BJ (cell line): Measurements from ENCODE around the gene CDC42BPA. TPM values are rescaled to one million over a fixed set of nuclear protein-coding genes. Genes with fewer than 3 reads are reported as not detected.

Experiments
- CTCF ChIA-PET: fragments of 350-600 bp; formaldehyde crosslinking; extraction: SDS; loops from one replicate; lab custom pipeline; 2021; ENCODE audit warnings: antibody characterized with exemption, inconsistent platforms; lab: Yijun Ruan, JAX
- POLR2A ChIA-PET: fragments of 300-600 bp; sonication (Branson Sonifier 250); formaldehyde crosslinking; extraction: SDS; loops from one replicate; lab custom pipeline; 2021; ENCODE audit warnings: antibody characterized with exemption; lab: Charles Lee
- DNase-seq: peaks from one replicate; pipeline ENCODE4 v3.0.0-alpha.2; 2011; ENCODE audit warnings: low read depth
- H3K27me3 ChIP-seq: 2 replicates; pipeline ENCODE4 v1.6.0; 2011; ENCODE audit warnings: low read length; ENCODE audit not compliant: control insufficient read depth, insufficient read depth
- H3K36me3 ChIP-seq: 2 replicates; pipeline ENCODE4 v1.5.1; 2011; ENCODE audit warnings: low read length; ENCODE audit not compliant: control insufficient read depth, insufficient read depth
- H3K4me3 ChIP-seq: 2 replicates; pipeline ENCODE4 v1.5.1; 2011; ENCODE audit warnings: low read depth, mild to moderate bottlenecking, control low read depth, low read length
- CTCF ChIP-seq: IDR thresholded peaks from 2 replicates; pipeline ENCODE4 v1.5.1; 2011; ENCODE audit warnings: low read depth, mild to moderate bottlenecking, control low read depth, inconsistent platforms, low read length, moderate library complexity; ENCODE audit not compliant: insufficient read depth
- polyA plus RNA-seq: library from polyadenylated mRNA; depleted of rRNA; stranded (reverse); fragments of >200 nt; gene quantifications from 2 replicates; pipeline ENCODE4 v1.2.3, GENCODE V29; 2011

CDC42BPA gene
- polyA plus RNA-seq, 1 experiment: 17.9 TPM

- CTCF ChIA-PET: interaction anchor here (0.6 kb wide), 1 partner anchor 1045 kb away, joined by 3 read pairs; no protein-coding TSS in a partner anchor
- no peaks in the 10 kb centered on the region for H3K36me3 ChIP-seq
- POLR2A ChIA-PET: no interaction called here
- no peaks in the 10 kb centered on the region for H3K27me3 ChIP-seq
- H3K4me3 ChIP-seq: no peak overlapping the region
- TF ChIP-seq CTCF: no peak
- no peak for DNase-seq
These were observed 367.4 kb downstream of the CDC42BPA start for GRCh38 chr1:226950871-226951270.

- Histone ChIP-seq H3K4me3 (no peak overlapping the region), H3K27me3 (no peaks in the 10 kb centered on the region), H3K36me3 (no peaks in the 10 kb centered on the region)
- CTCF ChIA-PET: no interaction called here
- DNase-seq: no peak
- TF ChIP-seq CTCF: no peak
- POLR2A ChIA-PET: no interaction called here
These were observed 368.0 kb downstream of the CDC42BPA start for GRCh38 chr1:226950316-226950715.

GRCh38 chr1:226949401-226949800, 368.9 kb downstream of the CDC42BPA start:
- Histone ChIP-seq H3K36me3 (no peaks in the 10 kb centered on the region), H3K27me3 (no peaks in the 10 kb centered on the region), H3K4me3 (no peak overlapping the region)
- ChIA-PET CTCF (no interaction called here), POLR2A (no interaction called here)
- DNase-seq: no peak
- TF ChIP-seq CTCF: no peak

- H3K27me3 ChIP-seq: no peaks in the 10 kb centered on the region
- no peak overlapping the region for H3K4me3 ChIP-seq
- ChIA-PET CTCF (no interaction called here), POLR2A (no interaction called here)
- no peak for DNase-seq
- no peaks in the 10 kb centered on the region for H3K36me3 ChIP-seq
- no peak for TF ChIP-seq CTCF
These were observed 369.3 kb downstream of the CDC42BPA start for GRCh38 chr1:226948996-226949395.

GRCh38 chr1:226948480-226948879, 369.8 kb downstream of the CDC42BPA start:
- Histone ChIP-seq H3K36me3 (no peaks in the 10 kb centered on the region), H3K4me3 (no peak overlapping the region), H3K27me3 (no peaks in the 10 kb centered on the region)
- TF ChIP-seq CTCF: no peak
- POLR2A ChIA-PET: no interaction called here
- DNase-seq: no peak
- CTCF ChIA-PET: no interaction called here
